GM06990 (cell line): ENCODE measurements around the gene MBNL3.

Experiments used
- DNase-seq: peaks from one replicate; pipeline ENCODE4 v3.0.0-alpha.2; 2011; ENCODE audit not compliant: insufficient read length; ENCODE audit errors: extremely low read depth
- H3K27me3 ChIP-seq: replicated peaks from 2 replicates; pipeline ENCODE4 v1.6.0; 2011; ENCODE audit warnings: low read length; ENCODE audit not compliant: control insufficient read depth, insufficient read depth
- H3K36me3 ChIP-seq: 2 replicates; pipeline ENCODE4 v1.5.1; 2011; ENCODE audit warnings: low read length; ENCODE audit not compliant: control insufficient read depth, insufficient read depth
- H3K4me3 ChIP-seq: replicated peaks from 2 replicates; pipeline ENCODE4 v1.5.1; 2011; ENCODE audit warnings: low read depth, mild to moderate bottlenecking, control low read depth, low read length
- TF ChIP-seq, protein P1 (sequence below): IDR thresholded peaks from 2 replicates; pipeline ENCODE4 v1.5.1; 2011; ENCODE audit warnings: low read length, control low read depth, mild to moderate bottlenecking, inconsistent platforms; ENCODE audit not compliant: insufficient read depth, poor library complexity, severe bottlenecking

MBNL3 gene

DNA sequence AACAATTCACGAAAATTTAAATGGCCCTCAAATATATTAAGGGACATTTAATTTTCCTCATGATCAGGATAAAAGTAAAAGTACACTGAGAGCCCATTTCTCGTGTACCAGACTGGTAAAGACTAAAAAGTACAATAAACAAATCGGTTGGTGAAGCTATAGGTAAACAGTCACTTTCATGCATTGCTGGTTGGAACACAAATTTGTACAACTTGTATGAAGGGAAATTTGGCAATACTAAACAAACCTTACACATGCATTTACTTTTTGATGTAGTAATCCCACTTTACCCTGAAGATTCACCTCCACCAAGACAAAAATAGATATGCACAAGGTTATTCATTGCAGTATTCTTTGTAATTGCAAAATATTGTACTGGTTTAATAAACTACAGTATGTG is 31.4 kb upstream of the MBNL3 start:
- H3K4me3 ChIP-seq: no peak overlapping the region
- DNase-seq: no peak
- no peaks in the 10 kb centered on the region; the same call in 1 of the 2 replicates for H3K27me3 ChIP-seq
- no peaks in the 10 kb centered on the region for H3K36me3 ChIP-seq
- TF ChIP-seq, protein P1, sequence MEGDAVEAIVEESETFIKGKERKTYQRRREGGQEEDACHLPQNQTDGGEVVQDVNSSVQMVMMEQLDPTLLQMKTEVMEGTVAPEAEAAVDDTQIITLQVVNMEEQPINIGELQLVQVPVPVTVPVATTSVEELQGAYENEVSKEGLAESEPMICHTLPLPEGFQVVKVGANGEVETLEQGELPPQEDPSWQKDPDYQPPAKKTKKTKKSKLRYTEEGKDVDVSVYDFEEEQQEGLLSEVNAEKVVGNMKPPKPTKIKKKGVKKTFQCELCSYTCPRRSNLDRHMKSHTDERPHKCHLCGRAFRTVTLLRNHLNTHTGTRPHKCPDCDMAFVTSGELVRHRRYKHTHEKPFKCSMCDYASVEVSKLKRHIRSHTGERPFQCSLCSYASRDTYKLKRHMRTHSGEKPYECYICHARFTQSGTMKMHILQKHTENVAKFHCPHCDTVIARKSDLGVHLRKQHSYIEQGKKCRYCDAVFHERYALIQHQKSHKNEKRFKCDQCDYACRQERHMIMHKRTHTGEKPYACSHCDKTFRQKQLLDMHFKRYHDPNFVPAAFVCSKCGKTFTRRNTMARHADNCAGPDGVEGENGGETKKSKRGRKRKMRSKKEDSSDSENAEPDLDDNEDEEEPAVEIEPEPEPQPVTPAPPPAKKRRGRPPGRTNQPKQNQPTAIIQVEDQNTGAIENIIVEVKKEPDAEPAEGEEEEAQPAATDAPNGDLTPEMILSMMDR: no peak

- Histone ChIP-seq H3K4me3 (no peak overlapping the region), H3K36me3 (no peaks in the 10 kb centered on the region), H3K27me3 (no peaks in the 10 kb centered on the region; the same call in 1 of the 2 replicates)
- TF ChIP-seq, protein P1: no peak
- DNase-seq: no peak
Observed at GRCh38 chrX:132518401-132518800, 29.6 kb upstream of the MBNL3 start.

- H3K4me3 ChIP-seq: no peak overlapping the region
- no peaks in the 10 kb centered on the region for H3K27me3 ChIP-seq
- DNase-seq: no peak
Observed at GRCh38 chrX:132508834-132509233, 20.0 kb upstream of the MBNL3 start.

GRCh38 chrX:132505116-132505515 is 16.3 kb upstream of the MBNL3 start:
- no peaks in the 10 kb centered on the region for H3K27me3 ChIP-seq
- no peak overlapping the region for H3K4me3 ChIP-seq
- DNase-seq: no peak
- no peaks in the 10 kb centered on the region for H3K36me3 ChIP-seq
- TF ChIP-seq, protein P1: no peak

More at GRCh38 chrX:132508834-132509233, 20.0 kb upstream of the MBNL3 start:
- no peaks in the 10 kb centered on the region for H3K36me3 ChIP-seq
- TF ChIP-seq, protein P1: no peak

DNA sequence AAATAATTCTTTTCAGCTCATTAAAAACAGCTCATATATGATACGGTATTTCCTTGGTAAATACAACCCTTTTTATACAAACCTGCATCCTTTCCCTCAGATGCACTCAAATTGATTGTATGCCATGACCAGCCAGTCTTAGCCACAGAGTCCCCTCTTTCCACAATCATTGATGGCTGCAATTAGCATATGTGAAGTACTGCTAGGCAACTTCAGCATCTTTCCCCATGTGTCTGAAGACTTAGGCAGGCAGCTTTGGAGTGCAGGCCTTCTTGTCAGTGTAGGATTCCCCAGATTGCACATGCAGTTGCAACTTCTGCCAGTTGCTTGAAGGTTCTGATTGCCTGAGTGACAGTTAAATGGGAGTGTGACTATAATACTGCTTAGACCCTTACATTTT is 15.6 kb upstream of the MBNL3 start:
- Histone ChIP-seq H3K4me3 (no peak overlapping the region), H3K27me3 (no peaks in the 10 kb centered on the region)
- TF ChIP-seq, protein P1: no peak

DNA sequence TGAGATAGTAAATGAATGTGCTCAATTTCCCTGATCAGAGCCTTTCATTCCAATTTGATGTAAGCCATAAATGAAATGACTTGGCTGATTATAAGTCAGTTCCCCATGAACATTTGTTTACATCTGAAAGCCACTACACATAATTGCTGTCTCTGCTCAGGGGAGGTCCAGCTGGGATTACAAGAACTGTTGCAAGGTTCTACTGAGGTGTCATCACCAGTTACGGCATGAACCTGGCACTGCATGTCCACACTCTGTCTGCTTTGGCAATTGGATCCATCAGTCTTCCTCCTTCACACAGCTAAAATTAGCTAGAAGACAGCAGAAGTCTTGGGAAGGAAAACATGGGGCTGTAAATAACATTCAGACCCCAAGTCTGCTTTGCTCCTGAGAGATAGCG is 12.8 kb upstream of the MBNL3 start:
- TF ChIP-seq, protein P1: no peak
- no peak for DNase-seq
- no peaks in the 10 kb centered on the region for H3K27me3 ChIP-seq
- H3K4me3 ChIP-seq: no peak overlapping the region
- H3K36me3 ChIP-seq: no peaks in the 10 kb centered on the region

More for the DNA sequence above, 15.6 kb upstream of the MBNL3 start:
- no peaks in the 10 kb centered on the region for H3K36me3 ChIP-seq
- DNase-seq: no peak
